ENCODE measurements around the gene KCNK3.

- no peak for TF ChIP-seq REST (IDR thresholded peaks at IDR 0.05; ENCODE audit: insufficient read depth in 1 of 2, low read depth in 2 of 2, low read length in 1 of 2)
- no peak for TF ChIP-seq TCF7L2 (IDR thresholded peaks at IDR 0.05; ENCODE audit: low read depth, low read length)
- no peak for TF ChIP-seq POLR2AphosphoS5 (IDR thresholded peaks at IDR 0.05; ENCODE audit: low read depth, low read length)
- TF ChIP-seq CTCF (IDR thresholded peaks at IDR 0.05): no peak
Observed at GRCh38 chr2:26768759-26769088, 76.2 kb downstream of the KCNK3 start.
